ENCODE results near the gene PCDH9. TPM values are rescaled to one million over a fixed set of nuclear protein-coding genes. Genes with fewer than 3 reads are reported as not detected.

The PCDH9 gene
- 1 to 10 TPM; 1.8 to 8.1 (median 4.3) TPM for total RNA-seq
- 1 to 10 TPM in 1 of 3 donors, under 1 TPM in 2; 0.24 to 1.1 (median 0.45) TPM for polyA plus RNA-seq
- long read RNA-seq, donor 1, full-length matches to known transcripts = 4 of 4 reads
- long read RNA-seq, donor 1, partial matches to known transcripts = 0 of 4 reads
- long read RNA-seq, donor 1, other reads (novel, unspliced or antisense) = 0 of 4 reads
- long read RNA-seq, donor 2, full-length matches to known transcripts = 3 of 3 reads
- long read RNA-seq, donor 2, partial matches to known transcripts = 0 of 3 reads
- long read RNA-seq, donor 2, other reads (novel, unspliced or antisense) = 0 of 3 reads

- peak within 1 kb of the TSS; percentile 59 to 92 (median 84) for H3K27ac ChIP-seq
- 0 to 2% (median 1%) methylated on average over 26 of the region's 26 CpGs for WGBS, 5 donors
These were observed at the start of gene PCDH9 for GRCh38 chr13:67229481-67230403. TSS of gene PCDH9 (minus strand) at chr13:67230336. CDS start at chr13:67228440, 1,896 bp downstream.

GRCh38 chr13:67278235-67278634 is 48.1 kb upstream of the PCDH9 start:
- Histone ChIP-seq H3K4me1 (no peaks in the 10 kb centered on the region), H3K27ac (no peak overlapping the region), H3K9me3 (peaks cover 0 to 2% (median 0%) of the 10 kb centered on the region in 8 donors), H3K27me3 (replicated peaks in 1 of 7) (no peaks in the 10 kb centered on the region), H3K4me3 (no peak overlapping the region), H3K36me3 (no peaks in the 10 kb centered on the region)
- intact Hi-C loops (cut with DNase I; ENCODE audit: low total_unique reads) = no loop called here
- no peak for TF ChIP-seq POLR2AphosphoS5 (IDR thresholded peaks at IDR 0.05)
- TF ChIP-seq POLR2A (IDR thresholded peaks at IDR 0.05) = no peak
- no peak for TF ChIP-seq CTCF (IDR thresholded peaks at IDR 0.05 in 8 of 11, conservative IDR thresholded peaks at IDR 0.05 in 3 of 11)
- no peak for DNase-seq
- 72 to 86% (median 77%) methylated on average over 2 of the region's 2 CpGs for WGBS, 5 donors

More at GRCh38 chr13:67229481-67230403, at the start of gene PCDH9:
- peak within 1 kb of the TSS; percentile 66 to 88 (median 74) for H3K4me3 ChIP-seq
- no peak for DNase-seq
- peaks cover 3 to 46% (median 23%) of the 10 kb centered on the region in 6 donors for H3K4me1 ChIP-seq
- H3K9me3 ChIP-seq = no peaks in the 10 kb centered on the region
- no peak for TF ChIP-seq CTCF (IDR thresholded peaks at IDR 0.05 in 8 of 11, conservative IDR thresholded peaks at IDR 0.05 in 3 of 11)
- peak in 1 of 3 donors; percentile 88 for TF ChIP-seq POLR2A (IDR thresholded peaks at IDR 0.05)
- TF ChIP-seq POLR2AphosphoS5 (IDR thresholded peaks at IDR 0.05) = peak in 1 of 3 donors; percentile 85
- intact Hi-C loops (cut with DNase I; ENCODE audit: low total_unique reads) = no loop called here
- peaks cover 0 to 46% (median 7%) of the 10 kb centered on the region in 7 donors for H3K27me3 ChIP-seq (replicated peaks in 1 of 7)
- no peaks in the 10 kb centered on the region for H3K36me3 ChIP-seq

- Histone ChIP-seq H3K36me3 (no peaks in the 10 kb centered on the region), H3K9me3 (peaks cover 0 to 2% (median 0%) of the 10 kb centered on the region in 8 donors), H3K4me1 (no peaks in the 10 kb centered on the region), H3K27me3 (replicated peaks in 1 of 7) (no peaks in the 10 kb centered on the region), H3K4me3 (no peak overlapping the region), H3K27ac (no peak overlapping the region)
- 49 to 72% (median 64%) methylated on average over 1 of the region's 1 CpG for WGBS, 5 donors
- no peak for DNase-seq
- TF ChIP-seq POLR2A (IDR thresholded peaks at IDR 0.05) (no peak), POLR2AphosphoS5 (IDR thresholded peaks at IDR 0.05) (no peak), CTCF (IDR thresholded peaks at IDR 0.05 in 8 of 11, conservative IDR thresholded peaks at IDR 0.05 in 3 of 11) (no peak)
- intact Hi-C loops (cut with DNase I; ENCODE audit: low total_unique reads) = no loop called here
These were observed 47.4 kb upstream of the PCDH9 start for GRCh38 chr13:67277581-67277980.
